Measurements from ENCODE around the gene SENP1.

The SENP1 gene

GRCh38 chr12:48031135-48031960 lies 74.5 kb downstream of the SENP1 start:
- Histone ChIP-seq H3K27me3 (ENCODE audit: control insufficient read depth in 1 of 2, insufficient read depth in 2 of 2, low read length in 2 of 2) (peaks cover 0 to 6% of the 10 kb centered on the region in 2 donors), H3K9ac (ENCODE audit: low read length) (no peak overlapping the region), H3K9me3 (ENCODE audit: low read length) (no peaks in the 10 kb centered on the region), H3K27ac (ENCODE audit: low read depth, low read length) (no peak overlapping the region), H3K4me3 (ENCODE audit: low read depth in 1 of 2, low read length in 2 of 2) (no peak overlapping the region), H3K4me1 (ENCODE audit: insufficient read depth, low read length) (no peaks in the 10 kb centered on the region), H3K36me3 (ENCODE audit: insufficient read depth, low read length) (no peaks in the 10 kb centered on the region)

- Histone ChIP-seq H3K4me1 (ENCODE audit: insufficient read depth, low read length) (no peaks in the 10 kb centered on the region), H3K36me3 (ENCODE audit: insufficient read depth, low read length) (no peaks in the 10 kb centered on the region), H3K9me3 (ENCODE audit: low read length) (no peaks in the 10 kb centered on the region), H3K9ac (ENCODE audit: low read length) (no peak overlapping the region), H3K27me3 (ENCODE audit: control insufficient read depth in 1 of 2, insufficient read depth in 2 of 2, low read length in 2 of 2) (peaks cover 0 to 6% of the 10 kb centered on the region in 2 donors), H3K27ac (ENCODE audit: low read depth, low read length) (no peak overlapping the region), H3K4me3 (ENCODE audit: low read depth in 1 of 2, low read length in 2 of 2) (no peak overlapping the region)
These were observed 75.7 kb downstream of the SENP1 start for GRCh38 chr12:48030173-48030650.

GRCh38 chr12:48029491-48030172 lies 76.2 kb downstream of the SENP1 start:
- Histone ChIP-seq H3K27me3 (ENCODE audit: control insufficient read depth in 1 of 2, insufficient read depth in 2 of 2, low read length in 2 of 2) (peaks cover 0 to under 1% of the 10 kb centered on the region in 2 donors), H3K36me3 (ENCODE audit: insufficient read depth, low read length) (no peaks in the 10 kb centered on the region), H3K9me3 (ENCODE audit: low read length) (no peaks in the 10 kb centered on the region), H3K27ac (ENCODE audit: low read depth, low read length) (no peak overlapping the region), H3K4me1 (ENCODE audit: insufficient read depth, low read length) (no peaks in the 10 kb centered on the region), H3K9ac (ENCODE audit: low read length) (no peak overlapping the region), H3K4me3 (ENCODE audit: low read depth in 1 of 2, low read length in 2 of 2) (no peak overlapping the region)

GRCh38 chr12:48028541-48029431 lies 77.1 kb downstream of the SENP1 start:
- H3K4me3 ChIP-seq (ENCODE audit: low read depth in 1 of 2, low read length in 2 of 2) = no peak overlapping the region
- H3K27ac ChIP-seq (ENCODE audit: low read depth, low read length) = no peak overlapping the region
- H3K9ac ChIP-seq (ENCODE audit: low read length) = no peak overlapping the region
- no peaks in the 10 kb centered on the region for H3K36me3 ChIP-seq (ENCODE audit: insufficient read depth, low read length)
- H3K4me1 ChIP-seq (ENCODE audit: insufficient read depth, low read length) = no peaks in the 10 kb centered on the region
- no peaks in the 10 kb centered on the region for H3K9me3 ChIP-seq (ENCODE audit: low read length)
- H3K27me3 ChIP-seq (ENCODE audit: control insufficient read depth in 1 of 2, insufficient read depth in 2 of 2, low read length in 2 of 2) = no peaks in the 10 kb centered on the region

- H3K36me3 ChIP-seq (ENCODE audit: insufficient read depth, low read length) = no peaks in the 10 kb centered on the region
- H3K4me3 ChIP-seq (ENCODE audit: low read depth in 1 of 2, low read length in 2 of 2) = no peak overlapping the region
- H3K9me3 ChIP-seq (ENCODE audit: low read length) = no peaks in the 10 kb centered on the region
- no peak overlapping the region for H3K9ac ChIP-seq (ENCODE audit: low read length)
- no peak overlapping the region for H3K27ac ChIP-seq (ENCODE audit: low read depth, low read length)
- H3K27me3 ChIP-seq (ENCODE audit: control insufficient read depth in 1 of 2, insufficient read depth in 2 of 2, low read length in 2 of 2) = no peaks in the 10 kb centered on the region
- H3K4me1 ChIP-seq (ENCODE audit: insufficient read depth, low read length) = no peaks in the 10 kb centered on the region
These were observed 78.5 kb downstream of the SENP1 start for GRCh38 chr12:48027183-48028002.

- Histone ChIP-seq H3K4me3 (ENCODE audit: low read depth in 1 of 2, low read length in 2 of 2) (no peak overlapping the region), H3K9me3 (ENCODE audit: low read length) (no peaks in the 10 kb centered on the region), H3K36me3 (ENCODE audit: insufficient read depth, low read length) (no peaks in the 10 kb centered on the region), H3K27me3 (ENCODE audit: control insufficient read depth in 1 of 2, insufficient read depth in 2 of 2, low read length in 2 of 2) (no peaks in the 10 kb centered on the region), H3K4me1 (ENCODE audit: insufficient read depth, low read length) (no peaks in the 10 kb centered on the region), H3K9ac (ENCODE audit: low read length) (no peak overlapping the region), H3K27ac (ENCODE audit: low read depth, low read length) (no peak overlapping the region)
These were observed 79.6 kb downstream of the SENP1 start for GRCh38 chr12:48026060-48026827.

- Histone ChIP-seq H3K4me1 (ENCODE audit: insufficient read depth, low read length) (no peaks in the 10 kb centered on the region), H3K27me3 (ENCODE audit: control insufficient read depth in 1 of 2, insufficient read depth in 2 of 2, low read length in 2 of 2) (no peaks in the 10 kb centered on the region), H3K9me3 (ENCODE audit: low read length) (no peaks in the 10 kb centered on the region), H3K9ac (ENCODE audit: low read length) (no peak overlapping the region), H3K36me3 (ENCODE audit: insufficient read depth, low read length) (no peaks in the 10 kb centered on the region), H3K4me3 (ENCODE audit: low read depth in 1 of 2, low read length in 2 of 2) (no peak overlapping the region), H3K27ac (ENCODE audit: low read depth, low read length) (no peak overlapping the region)
These were observed 80.6 kb downstream of the SENP1 start for GRCh38 chr12:48025281-48025680.

- H3K4me1 ChIP-seq (ENCODE audit: insufficient read depth, low read length) = no peaks in the 10 kb centered on the region
- H3K9me3 ChIP-seq (ENCODE audit: low read length) = no peaks in the 10 kb centered on the region
- no peaks in the 10 kb centered on the region for H3K27me3 ChIP-seq (ENCODE audit: control insufficient read depth in 1 of 2, insufficient read depth in 2 of 2, low read length in 2 of 2)
- H3K27ac ChIP-seq (ENCODE audit: low read depth, low read length) = no peak overlapping the region
- no peak overlapping the region for H3K9ac ChIP-seq (ENCODE audit: low read length)
- no peaks in the 10 kb centered on the region for H3K36me3 ChIP-seq (ENCODE audit: insufficient read depth, low read length)
- no peak overlapping the region for H3K4me3 ChIP-seq (ENCODE audit: low read depth in 1 of 2, low read length in 2 of 2)
These were observed 81.1 kb downstream of the SENP1 start for GRCh38 chr12:48024735-48025134.

GRCh38 chr12:48023386-48023785 lies 82.5 kb downstream of the SENP1 start:
- no peaks in the 10 kb centered on the region for H3K9me3 ChIP-seq (ENCODE audit: low read length)
- no peak overlapping the region for H3K4me3 ChIP-seq (ENCODE audit: low read depth in 1 of 2, low read length in 2 of 2)
- H3K27me3 ChIP-seq (ENCODE audit: control insufficient read depth in 1 of 2, insufficient read depth in 2 of 2, low read length in 2 of 2) = no peaks in the 10 kb centered on the region
- no peak overlapping the region for H3K27ac ChIP-seq (ENCODE audit: low read depth, low read length)
- H3K36me3 ChIP-seq (ENCODE audit: insufficient read depth, low read length) = no peaks in the 10 kb centered on the region
- no peaks in the 10 kb centered on the region for H3K4me1 ChIP-seq (ENCODE audit: insufficient read depth, low read length)
- no peak overlapping the region for H3K9ac ChIP-seq (ENCODE audit: low read length)

GRCh38 chr12:48022676-48023385 lies 83.0 kb downstream of the SENP1 start:
- Histone ChIP-seq H3K27me3 (ENCODE audit: control insufficient read depth in 1 of 2, insufficient read depth in 2 of 2, low read length in 2 of 2) (no peaks in the 10 kb centered on the region), H3K9me3 (ENCODE audit: low read length) (no peaks in the 10 kb centered on the region), H3K27ac (ENCODE audit: low read depth, low read length) (no peak overlapping the region)

More at GRCh38 chr12:48022676-48023385, 83.0 kb downstream of the SENP1 start:
- H3K4me3 ChIP-seq (ENCODE audit: low read depth in 1 of 2, low read length in 2 of 2) = no peak overlapping the region
- no peak overlapping the region for H3K9ac ChIP-seq (ENCODE audit: low read length)
- H3K4me1 ChIP-seq (ENCODE audit: insufficient read depth, low read length) = no peaks in the 10 kb centered on the region
- H3K36me3 ChIP-seq (ENCODE audit: insufficient read depth, low read length) = no peaks in the 10 kb centered on the region

Measured in muscle layer of colon (tissue), 2 donors.